HUES64 (cell line): ENCODE measurements around the gene KITLG.

Experiments used
- H3K27ac ChIP-seq: 2 replicates; pipeline ENCODE4 v1.7.0; 2013; ENCODE audit warnings: low read depth, low read length, inconsistent platforms
- H3K27me3 ChIP-seq: 2 replicates; pipeline ENCODE4 v1.6.1; 2013; ENCODE audit warnings: mild to moderate bottlenecking, low read length; ENCODE audit not compliant: insufficient read depth
- H3K36me3 ChIP-seq: 2 replicates; pipeline ENCODE4 v1.6.1; 2013; ENCODE audit warnings: mild to moderate bottlenecking, low read length; ENCODE audit not compliant: insufficient read depth
- H3K4me1 ChIP-seq: 2 replicates; pipeline ENCODE4 v1.6.1; 2013; ENCODE audit warnings: mild to moderate bottlenecking, low read length, moderate library complexity; ENCODE audit not compliant: insufficient read depth
- H3K4me3 ChIP-seq: 2 replicates; pipeline ENCODE4 v1.5.1; 2013; ENCODE audit warnings: mild to moderate bottlenecking, low read length, moderate library complexity
- H3K9ac ChIP-seq: 2 replicates; pipeline ENCODE4 v1.6.1; 2013; ENCODE audit warnings: mild to moderate bottlenecking, low read depth, low read length
- H3K9me3 ChIP-seq: 2 replicates; pipeline ENCODE4 v1.6.1; 2013; ENCODE audit warnings: low read depth, low read length; ENCODE audit not compliant: insufficient read depth
- WGBS: fragments of 150-250, 120-280 bp; methylation state at CpG from one replicate; pipeline ENCODE4 v1.1.7; 2013; ENCODE audit warnings: missing lambda C conversion rate; 5-methylcytosine and 5-hydroxymethylcytosine counted together

Gene KITLG

GRCh38 chr12:88538697-88539096 lies 41.6 kb downstream of the KITLG start:
- Histone ChIP-seq H3K9ac (no peak overlapping the region), H3K27me3 (no peaks in the 10 kb centered on the region), H3K4me3 (no peak overlapping the region), H3K27ac (no peak overlapping the region), H3K4me1 (no peaks in the 10 kb centered on the region), H3K36me3 (peaks cover 6% of the 10 kb centered on the region; the same call in 1 of the 2 replicates), H3K9me3 (no peaks in the 10 kb centered on the region)
- WGBS = 100% methylated on average over 2 of the region's 2 CpGs

- H3K9me3 ChIP-seq = no peaks in the 10 kb centered on the region
Observed at GRCh38 chr12:88538250-88538649, 42.0 kb downstream of the KITLG start.

GRCh38 chr12:88530868-88531267 lies 49.4 kb downstream of the KITLG start:
- Histone ChIP-seq H3K27me3 (no peaks in the 10 kb centered on the region), H3K4me1 (peaks cover 12% of the 10 kb centered on the region; the same call in 1 of the 2 replicates), H3K27ac (no peak overlapping the region), H3K36me3 (no peaks in the 10 kb centered on the region), H3K9ac (no peak overlapping the region), H3K9me3 (no peaks in the 10 kb centered on the region), H3K4me3 (no peak overlapping the region)
- WGBS = no CpG with 5 or more reads among the region's 1 CpG

More at GRCh38 chr12:88538250-88538649, 42.0 kb downstream of the KITLG start:
- Histone ChIP-seq H3K27ac (no peak overlapping the region), H3K36me3 (peaks cover 2% of the 10 kb centered on the region; the same call in 1 of the 2 replicates), H3K4me1 (no peaks in the 10 kb centered on the region), H3K4me3 (no peak overlapping the region), H3K27me3 (no peaks in the 10 kb centered on the region), H3K9ac (no peak overlapping the region)
- 97% methylated on average over 1 of the region's 1 CpG for WGBS

- no peaks in the 10 kb centered on the region for H3K9me3 ChIP-seq
- 65% methylated on average over 4 of the region's 9 CpGs for WGBS
- peak overlapping the region; percentile 15; the same call in 1 of the 2 replicates for H3K27ac ChIP-seq
- H3K9ac ChIP-seq = no peak overlapping the region
- peaks cover 12% of the 10 kb centered on the region; the same call in 1 of the 2 replicates for H3K4me1 ChIP-seq
- no peak overlapping the region for H3K4me3 ChIP-seq
- no peaks in the 10 kb centered on the region for H3K27me3 ChIP-seq
- H3K36me3 ChIP-seq = no peaks in the 10 kb centered on the region
Observed at GRCh38 chr12:88529531-88530488, 50.5 kb downstream of the KITLG start.

GRCh38 chr12:88522961-88523360 lies 57.3 kb downstream of the KITLG start:
- no peak overlapping the region for H3K4me3 ChIP-seq
- 94% methylated on average over 7 of the region's 7 CpGs for WGBS
- no peaks in the 10 kb centered on the region for H3K36me3 ChIP-seq
- no peak overlapping the region for H3K27ac ChIP-seq
- no peak overlapping the region for H3K9ac ChIP-seq
- no peaks in the 10 kb centered on the region for H3K27me3 ChIP-seq
- H3K4me1 ChIP-seq = 0 out of 2 replicates have a peak, but pooled peaks cover 6% of the 10 kb centered on the region
- H3K9me3 ChIP-seq = no peaks in the 10 kb centered on the region

GRCh38 chr12:88520436-88520820 lies 59.8 kb downstream of the KITLG start:
- no peak overlapping the region for H3K27ac ChIP-seq
- H3K4me3 ChIP-seq = no peak overlapping the region
- 0 out of 2 replicates have a peak, but pooled peaks cover 6% of the 10 kb centered on the region for H3K4me1 ChIP-seq
- no peaks in the 10 kb centered on the region for H3K36me3 ChIP-seq
- no peak overlapping the region for H3K9ac ChIP-seq
- H3K9me3 ChIP-seq = no peaks in the 10 kb centered on the region
- WGBS = 97% methylated on average over 2 of the region's 2 CpGs
- no peaks in the 10 kb centered on the region for H3K27me3 ChIP-seq

GRCh38 chr12:88519802-88520435 lies 60.4 kb downstream of the KITLG start:
- Histone ChIP-seq H3K36me3 (no peaks in the 10 kb centered on the region), H3K27me3 (no peaks in the 10 kb centered on the region), H3K4me3 (no peak overlapping the region), H3K9ac (no peak overlapping the region), H3K4me1 (0 out of 2 replicates have a peak, but pooled peaks cover 6% of the 10 kb centered on the region), H3K9me3 (no peaks in the 10 kb centered on the region), H3K27ac (no peak overlapping the region)
- 90% methylated on average over 3 of the region's 3 CpGs for WGBS

- Histone ChIP-seq H3K9me3 (no peaks in the 10 kb centered on the region), H3K27me3 (no peaks in the 10 kb centered on the region), H3K9ac (no peak overlapping the region), H3K4me3 (no peak overlapping the region), H3K4me1 (0 out of 2 replicates have a peak, but pooled peaks cover 6% of the 10 kb centered on the region), H3K36me3 (no peaks in the 10 kb centered on the region), H3K27ac (no peak overlapping the region)
- WGBS = 98% methylated on average over 3 of the region's 5 CpGs
Observed at GRCh38 chr12:88518863-88519403, 61.3 kb downstream of the KITLG start.

GRCh38 chr12:88516811-88517210 lies 63.5 kb downstream of the KITLG start:
- 0 out of 2 replicates have a peak, but pooled peaks cover 6% of the 10 kb centered on the region for H3K4me1 ChIP-seq
- no peaks in the 10 kb centered on the region for H3K9me3 ChIP-seq
- H3K4me3 ChIP-seq = no peak overlapping the region
- no peaks in the 10 kb centered on the region for H3K27me3 ChIP-seq
- H3K36me3 ChIP-seq = no peaks in the 10 kb centered on the region
- H3K27ac ChIP-seq = no peak overlapping the region
- H3K9ac ChIP-seq = no peak overlapping the region

GRCh38 chr12:88510843-88511242 lies 69.4 kb downstream of the KITLG start:
- H3K4me1 ChIP-seq = no peaks in the 10 kb centered on the region
- H3K27me3 ChIP-seq = no peaks in the 10 kb centered on the region
- peaks cover 4% of the 10 kb centered on the region; the same call in 1 of the 2 replicates for H3K36me3 ChIP-seq
- H3K9me3 ChIP-seq = no peaks in the 10 kb centered on the region
- no peak overlapping the region for H3K9ac ChIP-seq
- H3K4me3 ChIP-seq = no peak overlapping the region
- WGBS = 97% methylated on average over 2 of the region's 3 CpGs
- no peak overlapping the region for H3K27ac ChIP-seq

- H3K9ac ChIP-seq = no peak overlapping the region
- H3K36me3 ChIP-seq = peaks cover 4% of the 10 kb centered on the region; the same call in 1 of the 2 replicates
- H3K27ac ChIP-seq = no peak overlapping the region
- no peak overlapping the region for H3K4me3 ChIP-seq
- no peaks in the 10 kb centered on the region for H3K27me3 ChIP-seq
- WGBS = 98% methylated on average over 2 of the region's 2 CpGs
- H3K4me1 ChIP-seq = no peaks in the 10 kb centered on the region
- no peaks in the 10 kb centered on the region for H3K9me3 ChIP-seq
Observed at GRCh38 chr12:88509851-88510250, 70.4 kb downstream of the KITLG start.
